Measurements from ENCODE around the gene MMEL1.
A peak's percentile ranks its signal among the peaks of the same experiment; 100 is the strongest.

MMEL1 gene

GRCh38 chr1:2590233-2591141, 42.3 kb downstream of the MMEL1 start:
- DNase-seq: peak; percentile 9

- peak; percentile 6 for DNase-seq
Observed at GRCh38 chr1:2589431-2590232, 43.2 kb downstream of the MMEL1 start.

GRCh38 chr1:2588661-2589430, 44.0 kb downstream of the MMEL1 start:
- no peak for DNase-seq

GRCh38 chr1:2587860-2588571, 44.8 kb downstream of the MMEL1 start:
- no peak for DNase-seq

GRCh38 chr1:2587071-2587859, 45.6 kb downstream of the MMEL1 start:
- peak; percentile 40 for DNase-seq

- DNase-seq: peak; percentile 97
Observed at GRCh38 chr1:2586154-2587070, 46.4 kb downstream of the MMEL1 start, which contains the start of gene PRXL2B. Gene PRXL2B (plus strand): TSS chr1:2586777. CDS start chr1:2586886, 109 bp downstream.

- DNase-seq: peak; percentile 61
Observed at GRCh38 chr1:2585318-2586092, 47.3 kb downstream of the MMEL1 start.

GRCh38 chr1:2584686-2585317, 48.0 kb downstream of the MMEL1 start:
- no peak for DNase-seq

GRCh38 chr1:2583871-2584351, 48.9 kb downstream of the MMEL1 start:
- peak; percentile 34 for DNase-seq

GRCh38 chr1:2583331-2583791, 49.5 kb downstream of the MMEL1 start:
- DNase-seq: no peak

GRCh38 chr1:2582391-2582790, 50.4 kb downstream of the MMEL1 start:
- DNase-seq: no peak

- DNase-seq: no peak
Observed at GRCh38 chr1:2580691-2581090, 52.1 kb downstream of the MMEL1 start.

- DNase-seq: no peak
Observed at GRCh38 chr1:2578758-2579118, 54.1 kb downstream of the MMEL1 start.

GRCh38 chr1:2577565-2578075, 55.2 kb downstream of the MMEL1 start:
- DNase-seq: peak; percentile 52

GRCh38 chr1:2575801-2576663, 56.8 kb downstream of the MMEL1 start:
- DNase-seq: no peak

GRCh38 chr1:2574350-2574749, 58.5 kb downstream of the MMEL1 start:
- DNase-seq: no peak

GRCh38 chr1:2573250-2573920, 59.4 kb downstream of the MMEL1 start:
- DNase-seq: no peak
